HG02678 (cell line): ENCODE results near the gene IL34.

Source experiments
- ATAC-seq: cut with Tn5 transposase; IDR thresholded peaks from one replicate; pipeline ENCODE4 v1.9.1; 2021; ENCODE audit warnings: mild to moderate bottlenecking, moderate library complexity; ENCODE audit not compliant: unreplicated experiment

IL34 gene

DNA sequence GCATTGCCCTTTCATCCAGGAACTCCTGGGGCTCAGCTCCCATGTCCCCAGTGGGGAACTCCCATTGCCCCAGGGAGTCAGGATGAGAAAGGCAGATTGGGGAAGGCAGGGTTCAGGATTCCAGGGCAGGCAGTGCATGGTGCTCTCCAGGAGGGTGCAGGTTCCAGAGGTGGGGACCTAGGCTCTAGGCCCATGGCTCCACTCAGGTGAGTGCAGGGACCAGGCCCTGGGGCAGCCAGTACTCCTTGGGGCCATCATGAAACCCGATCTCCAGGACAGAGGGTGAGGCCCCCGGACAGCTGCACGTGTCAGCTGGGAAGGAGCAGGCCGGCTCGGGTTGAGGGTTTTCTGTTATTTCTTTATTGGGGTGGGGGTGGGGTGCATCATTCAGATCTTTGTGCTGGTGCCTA lies 40.7 kb downstream of the IL34 start:
- ATAC-seq: no peak

DNA sequence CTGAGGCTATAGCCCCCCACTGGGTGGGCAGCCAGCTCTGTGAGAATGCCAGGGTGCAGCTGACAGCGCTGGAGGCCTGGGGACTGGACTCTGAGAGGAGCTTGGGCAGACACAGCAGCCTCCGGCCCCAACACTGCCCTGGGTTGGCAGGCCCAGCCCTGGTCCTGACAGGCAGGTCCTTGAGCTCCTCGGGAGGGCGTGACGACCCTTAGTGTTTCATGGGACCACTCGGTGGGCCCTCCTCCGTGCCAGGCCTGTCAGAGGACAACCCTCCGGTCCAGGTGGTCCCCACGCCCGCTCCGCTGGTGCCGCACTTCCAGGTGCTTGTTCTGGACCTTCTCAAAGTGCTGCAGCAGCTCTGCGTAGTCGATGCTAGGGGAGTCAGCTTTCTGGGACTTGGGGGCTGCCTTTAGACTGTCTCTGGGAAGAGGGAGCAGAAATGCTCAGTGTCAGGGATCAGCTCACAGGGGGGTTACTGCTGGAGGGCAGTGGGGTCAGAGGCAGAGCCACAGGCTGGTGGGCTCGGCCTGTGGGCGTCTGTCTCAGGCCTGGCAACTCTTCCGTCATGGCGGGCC lies 41.4 kb downstream of the IL34 start:
- no peak for ATAC-seq

- no peak for ATAC-seq
Observed at GRCh38 chr16:70688246-70688742, 41.9 kb downstream of the IL34 start.

GRCh38 chr16:70689035-70689969 lies 42.9 kb downstream of the IL34 start:
- no peak for ATAC-seq

- ATAC-seq: no peak
Observed at GRCh38 chr16:70689970-70690891, 43.9 kb downstream of the IL34 start.

DNA sequence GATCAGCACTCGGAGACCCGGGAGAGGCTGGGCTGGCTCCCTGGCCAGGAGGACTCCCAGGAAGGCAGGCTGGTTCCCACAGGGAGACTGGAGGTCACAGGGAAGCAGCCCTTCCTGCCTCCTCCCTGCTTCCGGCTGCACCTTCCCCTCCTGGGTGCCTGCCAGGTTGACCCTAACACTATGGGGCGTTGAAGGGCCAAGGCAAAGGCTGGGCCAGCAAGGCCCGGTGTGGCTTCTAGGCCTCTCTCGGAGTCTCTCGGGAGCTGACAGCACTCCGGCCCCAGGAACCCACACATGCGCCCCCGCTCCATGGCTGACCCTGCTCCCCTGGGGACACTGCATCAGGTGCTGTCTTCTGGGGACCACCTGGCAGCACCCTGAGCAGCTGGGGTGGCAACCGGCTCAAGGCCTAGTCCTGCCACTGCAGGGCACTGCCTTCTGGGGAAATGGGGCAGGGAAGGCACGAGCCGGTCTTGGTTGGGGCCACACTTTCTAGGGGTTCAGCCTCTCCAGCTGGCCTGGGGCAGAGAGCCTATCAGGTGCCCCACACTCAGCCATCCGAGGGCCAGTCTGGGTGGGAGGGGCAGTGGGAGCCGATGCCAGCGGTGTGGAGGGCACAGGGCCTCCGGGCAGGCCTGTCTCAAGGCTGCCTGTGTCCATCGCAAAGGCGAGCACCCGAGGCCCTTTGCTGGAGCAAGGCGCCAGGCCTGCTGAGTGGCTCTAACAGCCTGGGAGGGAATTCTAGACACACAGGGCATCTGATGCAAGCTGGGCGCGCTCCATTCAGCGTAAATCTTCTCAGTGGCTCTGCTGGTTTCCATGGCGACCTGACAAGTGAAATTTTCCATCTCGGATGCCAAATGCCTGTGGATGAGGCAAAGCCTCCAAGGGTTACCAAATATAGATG lies 45.1 kb downstream of the IL34 start:
- no peak for ATAC-seq

- ATAC-seq: no peak
Observed at GRCh38 chr16:70692130-70692872, 45.9 kb downstream of the IL34 start.

DNA sequence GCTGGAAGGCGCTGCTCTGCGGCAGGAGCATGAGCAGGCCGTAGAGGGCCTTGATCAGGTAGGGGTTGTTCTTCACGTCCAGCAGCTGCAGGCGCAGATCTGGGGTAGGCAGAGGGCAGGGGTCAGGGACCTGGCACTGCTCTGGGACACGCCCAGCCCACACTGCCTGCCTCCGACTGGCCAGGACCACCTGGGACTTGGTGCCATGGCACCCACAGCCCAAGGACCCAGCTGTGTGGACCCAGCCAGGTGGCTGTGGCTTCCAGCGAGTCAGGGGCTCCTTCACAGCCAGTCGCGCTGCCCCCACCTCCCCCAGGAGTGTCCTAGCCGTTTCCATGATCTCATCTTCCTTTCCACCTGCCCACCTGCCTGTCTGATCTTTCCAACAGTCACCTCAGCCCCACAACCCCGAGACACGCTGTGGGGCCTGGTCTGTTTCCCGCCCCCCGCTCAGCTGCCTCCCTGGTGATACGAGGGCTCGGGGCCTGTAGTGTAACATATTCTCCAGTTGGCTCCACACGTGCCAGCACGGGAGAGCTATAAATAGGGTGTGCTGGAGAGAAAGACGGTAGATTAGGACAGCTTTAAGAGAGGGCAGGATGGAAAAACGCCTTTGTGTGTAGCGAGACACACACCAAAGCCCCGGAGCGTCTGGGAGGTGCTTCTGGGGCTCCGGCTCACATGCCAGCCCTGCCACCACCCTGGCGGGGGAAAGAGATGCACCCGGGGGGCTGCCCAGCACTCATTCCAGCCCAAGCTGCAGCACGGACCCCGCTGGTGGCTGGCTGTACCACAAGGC lies 46.7 kb downstream of the IL34 start:
- ATAC-seq: no peak

- no peak for ATAC-seq
Observed at GRCh38 chr16:70694088-70694867, 47.9 kb downstream of the IL34 start.

DNA sequence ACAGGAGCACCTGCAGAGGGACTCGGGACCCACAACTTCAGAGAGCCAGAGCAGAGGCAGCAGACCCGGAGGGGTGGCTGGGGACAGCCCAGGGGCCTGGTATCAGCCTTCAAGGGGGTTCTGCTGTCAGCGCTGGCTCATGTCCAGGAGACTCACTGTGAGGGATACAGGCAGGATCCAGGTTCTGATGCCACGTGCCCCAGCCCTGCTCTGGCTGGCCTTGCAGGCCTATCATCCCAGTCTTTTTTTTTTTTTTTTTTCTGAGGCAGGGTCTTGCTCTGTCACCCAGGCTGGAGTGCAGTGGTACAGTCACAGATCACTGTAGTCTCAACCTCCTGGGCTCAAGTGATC lies 48.5 kb downstream of the IL34 start:
- no peak for ATAC-seq

DNA sequence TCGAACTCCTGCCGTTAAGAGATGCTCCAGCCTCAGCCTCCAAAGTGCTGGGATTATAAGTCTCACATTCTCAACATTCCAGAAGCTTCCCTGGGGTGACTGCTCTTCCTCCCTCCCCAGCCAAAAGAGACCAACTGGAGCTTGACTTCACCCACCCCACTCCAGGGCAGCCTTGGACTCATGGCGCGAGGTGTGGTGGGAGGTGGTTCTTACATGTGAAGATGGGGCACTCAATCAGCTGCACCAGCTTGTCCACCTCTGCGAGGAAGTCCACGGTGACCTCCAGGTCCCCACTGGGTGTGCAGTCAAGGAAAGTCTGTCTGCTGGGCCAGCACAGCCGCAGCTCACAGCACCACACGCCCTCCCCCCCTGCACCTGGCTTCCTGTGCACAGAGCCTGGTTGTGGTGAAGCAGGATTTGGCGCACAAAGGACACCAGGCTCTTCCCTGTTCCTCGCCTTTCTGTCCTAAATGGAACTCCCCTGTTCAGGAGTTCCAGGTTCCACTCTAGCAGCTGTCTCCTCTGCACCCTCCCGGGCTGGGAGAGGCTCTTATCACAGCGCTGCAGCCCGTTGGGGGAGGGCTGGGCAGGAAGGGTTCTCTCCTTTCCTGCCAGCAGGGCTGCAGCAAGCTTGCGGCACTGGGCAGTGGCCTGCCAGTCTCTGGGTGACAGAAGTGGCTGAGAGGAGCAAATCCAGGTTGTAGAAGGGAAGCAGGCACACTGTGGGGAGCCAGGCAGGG lies 49.1 kb downstream of the IL34 start:
- no peak for ATAC-seq

DNA sequence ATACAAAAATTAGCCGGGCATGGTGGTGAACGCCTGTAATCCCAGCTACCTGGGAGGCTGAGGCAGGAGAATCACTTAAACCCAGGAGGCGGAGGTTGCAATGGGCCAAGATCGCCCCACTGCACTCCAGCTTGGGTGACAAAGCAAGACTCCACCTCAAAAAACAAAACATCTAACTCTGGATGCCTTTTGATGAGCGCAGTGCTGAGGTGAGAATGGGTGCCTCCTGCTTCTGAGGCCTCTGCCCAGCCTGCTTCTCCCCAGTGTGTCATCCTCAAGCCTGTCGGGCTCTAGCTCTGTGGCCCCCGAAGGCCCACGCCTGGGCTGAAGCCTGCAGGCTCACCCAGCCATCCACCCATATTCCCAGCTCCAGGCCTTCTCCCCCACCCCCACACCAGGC lies 50.0 kb downstream of the IL34 start:
- ATAC-seq: no peak

DNA sequence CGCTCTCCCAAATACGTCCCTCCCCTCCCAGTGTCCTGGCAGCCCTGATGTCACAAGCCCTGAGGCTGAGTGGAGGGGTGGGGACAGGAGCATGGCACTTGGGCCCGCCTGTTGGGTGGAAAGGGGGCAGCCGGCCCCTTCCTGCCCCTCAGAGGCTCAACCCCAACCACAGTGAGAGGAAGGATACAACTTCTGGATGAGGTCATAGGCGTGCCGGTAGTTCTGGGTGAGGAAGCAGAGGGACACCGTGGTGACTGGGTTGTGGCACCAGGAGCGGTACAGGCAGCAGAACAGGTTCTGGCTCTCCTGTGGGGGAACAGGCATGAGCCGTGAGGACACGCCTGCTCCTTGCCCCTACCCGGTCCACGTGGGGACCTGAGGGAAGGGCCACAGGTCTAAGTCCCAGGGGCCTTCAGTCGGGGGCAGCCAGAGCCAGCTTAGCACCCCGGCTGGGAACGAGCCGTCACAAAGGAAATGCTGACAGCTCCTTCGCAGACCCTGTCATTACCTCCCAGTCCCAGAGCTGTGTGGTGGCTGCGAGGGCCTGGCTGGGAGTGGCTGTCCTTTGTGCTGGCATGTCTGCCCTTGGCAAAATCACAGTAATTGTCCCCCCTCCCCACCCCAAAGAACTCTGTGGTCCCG lies 50.7 kb downstream of the IL34 start:
- ATAC-seq: no peak

DNA sequence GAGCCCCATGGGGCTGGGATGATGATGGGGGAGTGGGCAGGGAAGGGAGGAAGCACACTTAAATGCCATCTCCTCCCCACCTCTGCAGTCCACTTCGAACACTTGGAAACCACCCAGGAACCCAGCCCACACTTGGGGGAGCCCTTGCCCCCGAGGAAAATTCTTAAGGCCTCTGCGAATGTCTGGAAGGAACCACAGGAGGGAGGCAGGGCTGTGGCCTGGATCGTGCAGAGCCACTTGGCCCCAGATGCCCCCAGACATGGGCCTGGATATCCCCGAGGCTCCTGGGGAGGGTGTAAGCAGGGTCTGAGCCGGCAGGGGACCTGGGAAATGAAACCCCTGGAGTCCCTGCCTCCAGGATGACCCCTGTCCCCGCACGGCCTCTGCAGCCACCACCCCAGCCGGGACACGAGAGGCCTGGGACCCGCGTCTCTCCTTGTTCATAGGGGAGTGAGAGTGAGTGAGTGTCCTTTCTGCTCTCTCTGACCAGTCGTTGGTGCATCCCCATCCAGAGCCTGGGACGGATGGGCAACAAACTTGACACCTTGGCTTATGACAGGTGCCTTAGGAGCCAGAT lies 51.3 kb downstream of the IL34 start:
- ATAC-seq: no peak

- no peak for ATAC-seq
Observed at GRCh38 chr16:70698901-70699300, 52.5 kb downstream of the IL34 start.

DNA sequence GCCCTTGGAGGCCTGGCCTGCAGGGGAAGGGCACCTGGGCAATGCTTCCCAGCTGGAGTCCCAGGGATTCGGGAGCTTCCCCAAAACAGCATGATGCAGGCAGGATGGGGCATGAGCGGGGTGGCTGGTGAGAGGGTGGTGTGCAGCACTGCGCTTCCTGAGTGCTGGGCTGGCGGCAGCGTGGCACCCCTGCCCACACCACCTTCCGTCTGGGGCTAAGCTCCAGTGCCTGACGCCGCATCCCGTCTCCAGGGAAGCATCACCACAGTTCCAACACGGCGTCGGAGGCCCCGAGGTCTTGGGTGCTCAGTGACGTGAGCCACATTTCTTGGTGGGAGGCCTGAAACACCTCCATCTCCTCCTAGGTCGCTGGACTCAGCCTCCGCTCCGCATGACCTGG lies 53.3 kb downstream of the IL34 start:
- ATAC-seq: no peak
